ENCODE results near the gene SEC63. TPM values are rescaled to one million over a fixed set of nuclear protein-coding genes. Genes with fewer than 3 reads are reported as not detected.
"Not testable (repeated sequence)": the region's sequence is repeated elsewhere in the genome, so short reads cannot be mapped to it uniquely, and the experiment has no call there.

Gene SEC63
- polyA plus RNA-seq, 3 donors = 76.4 to 118 (median 105) TPM

- DNase-seq = no peak
Observed at GRCh38 chr6:107982486-107982885, 24.5 kb upstream of the SEC63 start.

- no peak for DNase-seq
Observed at GRCh38 chr6:107981695-107982094, 23.7 kb upstream of the SEC63 start.

DNA sequence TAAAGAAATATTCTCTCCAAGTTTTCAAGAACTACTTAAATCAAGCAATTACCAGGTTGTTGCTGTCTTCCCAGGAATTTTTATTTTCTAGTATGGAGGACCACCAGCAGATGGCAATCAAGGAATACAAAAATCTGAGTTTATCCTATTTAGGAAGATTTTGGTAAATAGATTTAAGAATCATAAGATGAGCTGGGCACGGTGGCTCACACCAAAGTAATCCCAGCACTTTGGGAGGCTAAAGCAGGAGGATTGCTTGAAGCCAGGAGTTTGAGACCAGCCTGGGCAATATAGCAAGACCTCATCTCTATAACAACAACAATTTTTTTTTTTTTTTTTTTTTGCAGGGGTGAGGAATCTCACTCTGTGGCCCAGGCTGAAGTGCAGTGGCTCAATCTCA is 19.3 kb upstream of the SEC63 start:
- peak; percentile 43 for DNase-seq

DNA sequence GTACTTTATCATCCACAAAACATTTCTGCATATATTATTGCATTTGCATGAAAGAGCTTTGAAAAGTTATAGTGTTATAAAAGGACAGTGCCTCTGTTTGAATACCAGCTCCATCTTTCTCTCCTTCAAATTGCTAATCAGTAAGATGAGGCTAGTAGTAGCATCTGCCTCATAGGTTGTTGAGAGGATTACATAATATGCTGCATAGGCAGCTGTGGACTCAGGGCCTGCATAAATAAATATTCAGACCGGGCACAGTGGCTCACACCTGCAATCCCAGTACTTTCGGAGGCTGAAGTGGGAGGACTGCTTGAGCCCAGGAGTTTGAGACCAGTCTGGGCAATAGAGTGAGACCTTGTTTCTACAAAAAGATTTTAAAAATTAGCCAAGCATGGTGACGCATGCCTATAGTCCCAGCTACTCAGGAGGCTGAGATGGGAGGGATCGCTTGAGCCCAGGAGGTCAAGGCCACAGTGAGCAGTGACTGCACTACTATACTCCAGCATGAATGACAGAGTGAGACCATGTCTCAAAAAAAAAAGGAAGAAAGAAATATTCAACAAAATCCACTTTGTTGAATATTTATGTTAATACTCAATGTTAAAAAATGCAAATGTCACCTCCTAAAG is 18.3 kb upstream of the SEC63 start:
- no peak for DNase-seq

DNA sequence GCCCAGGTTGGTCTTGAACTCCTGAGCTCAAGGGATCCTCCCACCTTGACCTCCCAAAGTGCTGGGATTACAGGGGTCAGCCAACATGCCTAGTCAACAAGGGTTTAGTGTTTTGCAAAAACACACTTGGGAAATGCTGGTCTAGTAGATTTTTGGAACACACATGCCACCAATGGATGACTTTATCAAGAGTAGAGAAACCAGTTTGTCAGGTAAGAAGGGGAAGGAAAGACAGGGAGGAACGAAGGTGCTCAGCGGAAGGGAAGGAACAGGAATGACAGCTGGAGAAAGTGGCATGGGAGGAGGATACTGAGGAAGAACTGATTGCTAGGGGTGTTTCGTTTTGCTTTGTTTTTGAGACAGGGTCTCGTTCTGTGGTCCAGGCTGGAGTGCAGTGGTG is 15.6 kb upstream of the SEC63 start:
- no peak for DNase-seq

DNA sequence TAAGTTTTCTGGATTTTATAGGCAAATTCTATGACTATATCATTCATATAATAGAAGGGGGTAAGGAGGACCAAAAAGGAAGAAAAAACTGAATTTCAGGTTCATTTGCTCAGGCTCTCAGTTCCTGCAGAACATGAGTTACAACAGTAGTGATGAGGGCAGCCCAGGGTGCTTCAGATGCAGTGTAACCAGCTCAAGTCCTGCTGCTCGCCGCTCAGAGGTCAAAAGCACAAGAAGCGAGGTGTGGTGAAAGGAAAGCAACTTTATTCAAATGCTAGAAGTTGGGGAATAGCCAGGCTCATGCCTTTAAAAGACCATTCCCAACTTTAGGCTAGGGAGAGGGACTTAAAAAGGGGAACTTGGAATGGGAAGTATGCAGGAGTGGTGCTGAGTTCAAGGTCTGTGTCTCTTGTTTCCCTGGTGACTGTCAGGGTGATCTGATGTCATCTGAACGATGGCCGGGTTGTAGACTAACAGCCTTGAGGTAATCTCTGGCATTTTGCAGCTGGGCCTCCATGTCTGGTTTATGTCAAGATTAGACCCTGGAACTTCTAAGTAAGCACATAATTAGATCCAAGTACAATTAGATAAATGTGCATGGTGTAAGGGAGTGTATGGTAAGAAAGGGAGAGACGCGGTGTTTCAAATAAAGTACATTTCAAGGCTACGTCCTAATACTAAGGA is 14.5 kb upstream of the SEC63 start:
- no peak for DNase-seq

DNA sequence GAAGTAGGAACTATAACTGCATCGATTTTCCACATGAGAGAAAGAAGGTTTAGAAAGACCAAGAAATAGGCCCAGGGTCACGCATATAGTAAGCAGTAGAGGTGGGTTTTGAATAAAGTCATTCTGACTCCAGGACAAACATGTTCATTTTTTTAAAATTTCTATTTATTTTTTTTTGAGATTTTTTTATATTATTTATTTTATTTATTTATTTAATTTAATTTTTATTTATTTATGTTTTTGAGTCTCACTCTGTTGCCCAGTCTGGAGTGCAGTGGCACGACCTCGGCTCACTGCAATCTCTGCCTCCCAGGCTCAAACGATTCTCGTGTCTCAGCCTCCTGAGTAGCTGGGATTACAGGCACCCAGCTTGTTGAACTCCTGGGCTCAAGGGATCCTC is 13.2 kb upstream of the SEC63 start:
- no peak for DNase-seq

GRCh38 chr6:107970255-107970654 is 12.2 kb upstream of the SEC63 start:
- no peak for DNase-seq

DNA sequence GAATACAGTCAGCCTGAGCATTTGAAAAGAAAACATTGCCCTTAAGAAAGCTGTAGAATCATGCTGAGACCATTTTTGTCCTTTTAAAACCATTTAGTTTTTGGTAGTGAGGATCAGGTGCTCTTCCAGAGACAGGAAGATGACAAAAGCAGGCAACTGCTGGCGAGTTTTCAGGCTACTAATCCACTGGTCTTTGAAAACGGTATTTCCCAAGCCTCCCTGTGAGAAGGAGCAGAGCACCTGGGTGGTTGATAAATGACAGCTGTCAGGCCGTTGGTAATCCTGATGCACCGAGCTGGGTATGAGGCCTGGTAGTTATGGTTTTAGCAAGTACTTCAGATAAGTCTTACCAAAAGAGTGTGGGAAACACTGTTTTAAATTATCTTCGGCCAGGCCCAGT is 10.1 kb upstream of the SEC63 start:
- no peak for DNase-seq

- no peak for DNase-seq
Observed at GRCh38 chr6:107965746-107966145, 7.7 kb upstream of the SEC63 start.

DNA sequence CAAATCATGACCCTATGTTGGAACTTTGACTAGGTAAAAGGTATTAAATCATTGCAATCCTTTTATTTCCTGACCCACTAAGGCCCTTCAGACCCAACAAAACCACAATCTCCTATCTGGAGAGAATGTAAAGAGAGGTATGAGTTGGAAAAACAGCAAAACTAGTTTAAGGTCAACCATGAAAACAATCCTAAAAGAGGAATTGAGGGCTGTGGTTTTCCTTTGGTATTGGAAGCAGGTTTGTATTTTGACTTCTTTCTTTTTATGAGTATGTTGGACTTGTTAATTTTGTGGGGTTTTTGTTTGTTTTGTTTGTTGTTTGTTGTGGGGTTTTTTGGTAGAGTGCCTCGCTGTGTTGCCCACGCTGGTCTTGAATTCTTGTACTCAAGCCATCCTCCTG is 4.7 kb upstream of the SEC63 start:
- DNase-seq = no peak

DNA sequence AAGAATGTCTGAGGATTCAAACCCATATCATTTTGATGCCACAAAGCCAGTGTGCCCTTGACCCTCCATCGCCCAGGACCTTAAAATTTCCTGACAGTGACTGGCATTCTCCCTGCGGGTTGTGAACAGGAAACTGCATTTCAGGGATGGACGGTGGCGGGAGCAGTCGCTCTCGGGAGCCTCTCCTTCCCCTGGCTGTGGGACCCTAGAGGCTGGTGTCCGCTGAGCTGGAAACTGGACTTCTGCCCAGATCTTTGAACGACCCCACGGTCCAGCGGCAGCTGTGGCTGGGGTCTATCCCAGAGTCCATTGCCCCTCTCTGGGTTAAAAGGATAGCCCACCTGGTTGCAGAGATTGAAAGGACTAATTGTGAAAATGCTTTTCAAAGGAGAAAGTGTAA is 1.4 kb upstream of the SEC63 start:
- no peak for DNase-seq

DNA sequence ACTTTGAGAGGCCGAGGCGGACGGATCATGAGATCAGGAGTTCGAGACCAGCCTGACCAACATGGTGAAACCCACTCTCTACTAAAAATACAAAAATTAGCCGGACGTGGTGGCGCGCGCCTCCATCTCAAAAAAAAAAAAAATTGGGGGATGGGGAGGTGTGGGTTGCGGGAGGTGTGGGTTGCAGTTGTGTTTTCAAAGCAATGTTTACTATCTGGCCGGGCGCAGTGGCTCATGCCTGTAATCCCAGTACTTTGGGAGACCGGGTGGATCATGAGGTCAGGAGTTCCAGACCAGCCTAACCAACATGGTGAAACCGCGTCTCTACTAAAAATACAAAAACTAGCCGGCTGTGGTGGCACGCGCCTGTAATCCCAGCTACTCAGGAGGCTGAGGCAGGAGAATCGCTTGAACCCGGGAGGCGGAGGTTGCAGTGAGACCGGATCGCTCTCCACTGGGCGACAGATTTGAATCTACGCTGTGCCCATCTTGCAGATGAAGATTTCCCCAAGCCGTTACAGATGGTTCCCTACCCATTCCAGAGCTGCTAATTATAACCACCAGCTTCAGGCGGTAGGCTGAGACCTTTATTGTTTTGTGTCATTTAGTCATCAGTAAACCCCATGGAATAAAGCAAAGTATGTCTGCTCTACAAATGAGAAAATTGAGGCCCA is 818 bp upstream of the SEC63 start:
- DNase-seq = not testable (repeated sequence)

- DNase-seq = peak; percentile 67
Observed at GRCh38 chr6:107957308-107957908, 600 bp downstream of the SEC63 start.

GRCh38 chr6:107956586-107957307 is 1.3 kb downstream of the SEC63 start:
- peak; percentile 16 for DNase-seq

GRCh38 chr6:107956181-107956580 is 1.8 kb downstream of the SEC63 start:
- no peak for DNase-seq

DNA sequence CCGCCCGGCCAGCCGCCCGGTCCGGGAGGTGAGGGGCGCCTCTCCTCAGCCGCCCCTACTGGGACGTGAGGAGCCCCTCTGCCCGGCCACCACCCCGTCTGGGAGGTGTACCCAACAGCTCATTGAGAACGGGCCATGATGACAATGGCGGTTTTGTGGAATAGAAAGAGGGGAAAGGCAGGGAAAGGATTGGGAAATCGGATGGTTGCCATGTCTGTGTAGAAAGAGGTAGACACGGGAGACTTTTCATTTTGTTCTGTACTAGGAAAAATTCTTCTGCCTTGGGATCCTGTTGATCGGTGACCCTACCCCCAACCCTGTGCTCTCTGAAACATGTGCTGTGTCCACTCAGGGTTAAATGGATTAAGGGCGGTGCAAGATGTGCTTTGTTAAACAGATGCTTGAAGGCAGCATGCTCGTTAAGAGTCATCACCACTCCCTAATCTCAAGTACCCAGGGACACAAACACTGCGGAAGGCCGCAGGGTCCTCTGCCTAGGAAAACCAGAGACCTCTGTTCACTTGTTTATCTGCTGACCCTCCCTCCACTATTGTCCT is 4.1 kb downstream of the SEC63 start:
- DNase-seq = not testable (repeated sequence)

DNA sequence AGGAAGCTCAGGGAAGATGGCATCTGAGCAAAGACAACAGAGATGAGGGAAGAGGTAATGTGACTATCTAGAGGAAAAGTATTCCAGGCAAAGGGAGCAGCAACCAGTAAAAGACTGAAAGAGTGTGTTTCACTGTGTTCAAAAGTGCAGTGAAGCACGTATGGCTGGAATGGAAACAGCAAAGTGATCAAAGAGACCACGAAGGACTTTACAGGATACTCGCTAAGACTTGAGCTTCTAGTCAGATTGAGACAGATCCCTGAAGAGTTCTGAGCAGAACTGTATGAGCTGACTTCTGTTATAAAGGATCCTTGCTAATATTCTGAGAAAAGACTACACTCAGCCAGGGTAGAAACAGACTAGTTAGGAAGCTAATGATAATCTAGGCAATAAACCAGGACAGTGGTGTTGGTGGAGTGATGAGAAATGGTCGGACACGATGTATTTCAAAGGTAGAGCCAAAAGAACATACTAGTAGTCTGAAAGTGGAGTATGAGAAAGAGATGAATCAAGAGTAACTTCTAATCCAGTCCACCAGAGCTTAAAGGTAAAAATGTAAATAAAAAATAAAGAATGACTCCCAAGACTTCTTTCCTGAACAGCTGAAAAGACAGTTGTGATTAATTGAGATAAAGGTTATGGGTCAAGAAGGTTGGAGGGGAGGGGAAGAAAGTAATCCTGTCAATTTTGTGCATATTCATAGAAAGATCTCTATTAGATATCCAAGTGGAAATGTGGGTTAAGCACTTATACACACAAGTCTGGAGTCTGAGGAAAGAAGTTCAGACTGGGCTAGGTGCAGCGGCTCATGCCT is 14.2 kb downstream of the SEC63 start:
- no peak for DNase-seq

DNA sequence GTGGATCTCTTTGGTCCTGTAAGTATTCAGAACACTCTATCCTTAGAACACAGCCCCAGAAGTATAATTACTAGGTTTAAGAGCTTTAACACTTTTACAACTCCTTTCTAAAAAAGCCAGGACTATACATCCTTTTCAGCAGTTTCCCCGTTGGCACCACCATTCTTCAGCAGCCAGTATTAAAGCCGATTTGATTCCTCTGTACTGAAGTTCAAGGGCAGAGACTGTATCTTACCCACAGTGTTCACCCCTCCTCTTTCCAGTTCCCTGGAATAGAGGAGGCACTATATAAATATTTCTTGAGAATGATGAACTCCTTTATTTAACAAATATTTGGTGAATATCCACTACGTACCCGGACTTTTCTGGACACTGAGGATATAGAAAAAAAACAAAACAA is 15.9 kb downstream of the SEC63 start:
- DNase-seq = no peak

DNA sequence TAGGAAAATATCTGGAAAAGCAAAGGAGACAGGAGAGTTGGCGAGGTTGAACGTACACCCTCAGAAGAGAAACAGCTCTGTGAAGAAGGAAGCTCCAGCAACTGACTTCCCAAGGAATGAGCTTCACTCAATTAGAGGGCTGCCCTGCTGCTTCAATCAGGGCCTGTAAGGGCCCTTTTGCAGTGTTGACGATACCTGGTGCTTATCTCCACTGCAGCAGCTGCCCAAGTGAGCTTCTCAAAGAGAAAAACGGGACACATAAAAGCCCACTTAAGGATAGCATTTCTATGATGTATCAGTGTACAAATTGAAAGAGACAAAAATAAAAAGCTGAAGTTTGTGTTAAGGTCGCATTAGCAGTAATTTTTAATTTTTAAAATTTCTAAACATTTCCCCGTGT is 16.4 kb downstream of the SEC63 start:
- DNase-seq = no peak

DNA sequence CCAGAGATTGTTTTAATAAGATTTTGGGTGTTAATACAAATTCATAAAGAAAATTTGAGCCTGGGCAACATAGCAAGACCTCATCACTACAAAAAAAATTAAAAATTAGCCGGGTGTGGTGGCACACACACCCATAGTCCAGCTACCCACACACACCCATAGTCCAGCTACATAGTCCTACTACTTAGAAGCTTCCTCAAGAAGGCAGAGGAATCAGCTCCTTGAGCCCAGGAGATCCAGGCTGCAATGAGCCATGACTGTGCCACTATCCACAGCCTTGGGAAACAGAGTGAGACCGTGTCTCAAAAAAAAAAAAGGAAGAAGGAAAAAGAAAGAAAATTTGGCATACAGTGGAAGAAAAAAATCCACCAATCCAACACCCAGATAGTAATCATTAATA is 16.8 kb downstream of the SEC63 start:
- no peak for DNase-seq

Data from renal pelvis (tissue), 4 donors.